GM20431 (cell line): ENCODE results near the gene FBH1.
"Not testable (repeated sequence)": the region's sequence is repeated elsewhere in the genome, so short reads cannot be mapped to it uniquely, and the experiment has no call there.

Source experiments
- in situ Hi-C: fragments of 300-500 bp; cut with MseI, MboI; formaldehyde crosslinking; loops from one replicate; pipeline ENCODE4 v1.15.0; 2020; ENCODE audit warnings: low sequenced_read_pairs; ENCODE audit not compliant: unreplicated experiment

Gene FBH1

DNA sequence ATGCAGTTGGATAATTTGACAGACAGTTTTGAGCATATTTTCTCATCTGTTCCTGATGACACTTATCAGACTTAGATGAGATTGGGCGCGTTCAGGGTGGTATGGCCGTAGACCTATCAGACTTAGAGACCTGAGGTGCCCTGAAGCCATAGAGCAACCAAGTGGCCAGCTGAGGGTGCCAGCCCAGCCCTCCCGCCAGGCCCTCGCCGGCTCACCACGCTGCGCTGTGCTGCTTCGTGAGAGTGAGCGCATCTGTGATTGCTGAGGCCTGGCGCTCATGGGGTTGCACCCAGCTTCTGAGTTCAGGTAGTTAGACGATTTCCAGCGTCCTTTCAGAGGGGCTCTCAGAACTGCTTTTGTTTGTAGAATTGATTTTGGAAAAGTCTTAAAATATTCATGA is 10.2 kb downstream of the FBH1 start:
- in situ Hi-C loops: no loop called here

DNA sequence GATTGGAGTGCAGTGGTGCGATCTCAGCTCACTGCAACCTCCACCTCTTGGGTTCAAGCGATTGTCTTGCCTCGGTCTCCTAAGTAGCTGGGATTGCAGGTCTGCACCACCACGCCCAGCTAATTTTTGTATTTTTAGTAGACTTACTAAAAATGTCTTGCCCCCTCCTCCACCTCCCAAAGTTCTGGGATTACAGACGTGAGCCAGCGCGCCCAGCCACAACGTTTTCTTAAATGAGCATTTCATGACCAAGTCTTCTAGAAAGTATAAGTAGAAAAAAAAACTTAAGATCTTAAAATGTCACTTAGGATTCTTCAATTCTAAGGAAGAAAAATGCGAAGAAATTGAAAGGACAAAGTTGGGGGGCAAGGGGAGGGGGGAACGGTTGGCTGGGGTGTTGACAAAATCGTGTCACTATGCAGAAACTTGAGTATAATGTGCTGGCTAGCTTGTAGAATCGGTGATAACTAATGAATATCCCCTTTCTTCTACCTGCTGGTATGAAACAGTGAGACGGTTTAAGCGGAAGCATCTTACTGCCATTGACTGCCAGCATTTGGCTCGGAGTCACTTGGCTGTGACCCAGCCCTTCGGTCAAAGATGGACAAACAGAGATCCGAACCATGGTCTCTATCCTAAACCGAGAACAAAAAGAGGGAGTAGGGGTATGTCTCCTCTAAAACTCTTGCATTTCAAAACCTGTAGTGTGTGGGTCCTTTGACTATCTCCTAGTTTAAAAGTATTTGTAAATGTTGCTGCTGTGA is 12.7 kb downstream of the FBH1 start:
- in situ Hi-C loops: no loop called here

DNA sequence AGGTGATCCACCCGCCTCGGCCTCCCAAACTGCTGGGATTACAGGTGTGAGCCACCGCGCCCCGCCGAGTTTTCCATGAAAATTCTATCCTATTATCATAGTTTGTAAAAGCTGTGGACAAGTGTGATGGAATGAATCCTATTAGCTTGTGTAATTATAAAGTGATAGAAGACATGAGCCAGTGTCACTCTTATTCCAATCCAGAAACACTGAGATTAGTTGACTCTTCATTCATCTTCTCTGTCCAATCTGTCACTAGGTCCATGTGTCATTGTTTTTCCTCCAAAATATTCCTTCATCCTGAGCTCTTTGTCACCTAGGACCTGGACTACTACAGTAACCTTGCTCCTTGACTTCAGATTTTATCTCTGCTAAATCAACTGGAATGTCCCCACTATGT is 13.5 kb downstream of the FBH1 start:
- in situ Hi-C loops: no loop called here

DNA sequence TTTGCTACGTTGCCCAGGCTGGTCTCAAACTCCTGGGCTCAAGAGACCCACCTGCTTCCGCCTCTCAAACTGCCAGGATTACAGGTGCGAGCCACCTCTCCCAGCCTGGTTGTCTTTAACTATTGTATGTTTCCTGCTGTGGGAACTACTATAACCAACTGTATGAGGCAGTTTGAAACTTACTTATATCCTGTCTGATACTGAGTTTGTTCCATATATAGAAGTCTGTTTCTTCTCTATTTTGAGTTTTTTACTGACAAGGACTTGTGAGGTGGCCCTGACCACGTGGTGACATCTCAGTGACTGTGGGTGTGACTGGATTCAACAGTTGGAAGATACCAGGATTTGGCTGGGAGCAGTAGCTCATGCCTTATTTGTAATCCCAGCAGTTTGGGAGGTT is 14.2 kb downstream of the FBH1 start:
- in situ Hi-C loops: no loop called here

DNA sequence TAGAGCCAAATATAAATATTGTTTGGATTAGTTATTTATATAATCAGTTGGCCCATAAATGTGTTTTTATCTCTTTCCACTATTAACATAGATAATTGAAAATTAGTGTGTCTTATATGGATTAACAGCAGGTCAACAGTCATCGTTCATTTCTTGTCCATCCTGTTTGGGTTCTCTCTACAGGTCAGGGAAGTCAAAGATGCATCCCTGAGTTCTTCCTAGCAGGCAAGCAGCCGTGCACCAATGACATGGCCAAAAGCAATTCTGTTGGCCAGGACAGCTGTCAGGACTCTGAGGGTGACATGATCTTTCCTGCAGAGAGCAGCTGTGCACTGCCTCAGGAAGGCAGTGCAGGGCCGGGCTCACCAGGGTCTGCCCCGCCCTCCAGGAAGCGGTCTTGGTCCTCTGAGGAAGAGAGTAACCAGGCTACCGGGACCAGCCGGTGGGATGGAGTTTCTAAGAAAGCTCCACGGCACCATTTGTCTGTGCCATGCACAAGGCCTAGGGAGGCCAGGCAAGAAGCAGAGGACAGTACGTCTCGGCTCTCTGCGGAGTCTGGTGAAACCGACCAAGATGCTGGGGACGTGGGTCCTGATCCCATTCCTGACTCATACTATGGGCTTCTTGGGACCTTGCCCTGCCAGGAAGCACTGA is 15.9 kb downstream of the FBH1 start:
- in situ Hi-C loops: no loop called here

DNA sequence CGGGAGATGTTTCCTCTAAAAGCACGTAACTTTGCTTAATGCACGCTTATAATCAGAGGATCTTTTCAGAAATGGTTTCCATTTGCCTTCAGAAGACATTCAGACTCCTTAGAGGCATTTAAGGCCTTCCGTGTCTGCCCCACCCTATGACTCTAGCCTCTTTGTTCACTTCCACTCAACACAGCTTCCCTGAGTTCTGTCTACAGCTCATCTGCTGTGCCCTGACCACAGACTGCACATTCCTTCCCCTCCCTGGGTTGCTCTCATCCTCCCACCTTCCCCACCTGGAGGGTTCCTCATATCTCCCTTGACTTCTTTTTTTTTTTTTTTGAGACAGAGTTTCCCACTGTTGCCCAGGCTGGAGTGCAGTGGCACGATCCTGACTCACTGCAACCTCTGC is 16.6 kb downstream of the FBH1 start:
- in situ Hi-C loops: no loop called here

DNA sequence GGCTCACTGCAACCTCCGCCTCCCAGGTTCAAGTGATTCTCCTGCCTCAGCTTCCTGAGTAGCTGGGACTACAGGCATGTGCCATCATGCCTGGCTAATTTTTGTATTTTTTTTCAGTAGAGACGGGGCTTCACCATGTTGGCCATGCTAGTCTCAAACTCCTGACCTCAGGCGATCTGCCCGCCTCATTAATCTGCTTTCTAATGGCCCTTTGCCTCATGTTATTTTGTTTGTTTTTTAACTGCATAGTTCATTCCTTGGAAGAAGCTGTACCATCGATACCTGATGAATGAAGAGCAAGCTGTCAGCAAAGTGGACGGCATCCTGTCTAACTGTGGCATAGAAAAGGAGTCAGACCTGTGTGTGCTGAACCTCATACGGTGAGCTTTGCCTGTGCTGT is 18.6 kb downstream of the FBH1 start:
- in situ Hi-C loops: not testable (repeated sequence)

DNA sequence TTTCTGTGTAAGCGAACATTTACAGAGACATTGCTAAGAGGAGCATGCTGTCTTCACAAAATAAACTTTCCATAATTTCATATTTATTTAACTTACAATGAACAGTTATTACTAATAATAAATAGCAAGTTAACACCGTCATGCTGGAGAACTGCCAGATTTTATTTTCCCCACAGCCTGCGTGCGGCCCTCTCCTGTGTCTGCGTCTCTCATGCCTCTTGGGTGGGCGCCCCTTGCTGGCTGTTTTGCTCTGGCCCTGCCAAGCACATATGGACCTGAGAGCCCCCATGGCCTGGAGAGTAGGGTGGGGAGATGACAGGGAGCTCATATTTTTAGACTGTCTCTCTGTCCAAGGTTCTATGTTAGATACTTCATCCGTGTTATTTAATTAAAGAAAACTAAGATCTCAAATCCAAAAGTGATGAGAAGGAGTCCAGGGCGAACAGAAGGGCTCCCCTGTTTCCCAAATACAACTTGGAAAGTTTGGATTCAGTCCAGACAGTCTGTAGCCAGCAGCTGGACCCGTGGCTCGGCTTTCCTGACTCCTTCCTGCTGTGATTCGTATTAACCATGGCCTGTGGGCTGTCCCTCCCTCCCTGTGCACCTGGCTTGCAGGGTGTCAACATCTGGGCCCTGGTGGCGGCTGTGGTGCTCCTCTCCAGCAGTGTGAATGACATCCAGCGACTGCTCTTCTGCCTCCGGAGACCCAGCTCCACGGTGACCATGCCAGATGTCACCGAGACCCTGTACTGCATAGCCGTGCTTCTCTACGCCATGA is 20.5 kb downstream of the FBH1 start:
- in situ Hi-C loops: no loop called here

DNA sequence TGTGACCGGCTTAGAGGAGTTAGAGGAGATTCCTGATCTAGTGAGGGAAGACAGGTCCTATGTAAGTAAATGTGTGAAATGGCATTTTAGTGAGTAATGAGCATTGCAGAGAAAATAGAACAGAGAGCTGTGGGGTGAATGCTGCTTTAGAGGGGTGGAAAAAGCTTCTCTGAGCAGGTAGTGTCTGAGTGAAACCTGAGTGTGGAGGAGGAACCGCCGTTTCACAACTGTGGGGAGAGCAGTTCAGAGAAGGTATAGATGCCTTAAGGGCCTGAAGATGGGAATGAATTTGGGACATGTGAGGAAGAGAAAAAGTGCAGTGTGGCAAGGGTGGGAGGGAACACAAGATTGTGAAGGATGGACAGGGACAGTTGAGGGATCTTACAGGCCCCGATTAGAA is 21.6 kb downstream of the FBH1 start:
- in situ Hi-C loops: no loop called here

DNA sequence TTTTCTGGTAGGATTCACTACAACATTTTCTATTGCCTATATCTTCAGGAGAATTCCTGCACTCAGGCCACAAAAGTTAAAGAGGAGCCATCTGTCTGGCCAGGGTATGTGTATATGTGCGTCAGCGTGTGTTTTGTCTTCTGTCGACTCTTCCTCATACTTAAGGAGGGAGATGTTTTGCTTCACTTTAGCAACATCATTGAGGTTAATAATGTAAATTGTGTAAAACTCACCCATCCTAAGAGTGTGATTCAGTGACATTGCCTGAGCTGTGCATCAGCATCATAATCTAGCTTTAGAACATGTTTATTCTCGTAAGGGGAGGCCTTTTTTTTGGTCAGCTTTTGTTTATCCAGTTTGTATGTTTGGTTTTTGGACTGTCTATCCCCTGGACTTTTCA is 23.7 kb downstream of the FBH1 start:
- in situ Hi-C loops: no loop called here

DNA sequence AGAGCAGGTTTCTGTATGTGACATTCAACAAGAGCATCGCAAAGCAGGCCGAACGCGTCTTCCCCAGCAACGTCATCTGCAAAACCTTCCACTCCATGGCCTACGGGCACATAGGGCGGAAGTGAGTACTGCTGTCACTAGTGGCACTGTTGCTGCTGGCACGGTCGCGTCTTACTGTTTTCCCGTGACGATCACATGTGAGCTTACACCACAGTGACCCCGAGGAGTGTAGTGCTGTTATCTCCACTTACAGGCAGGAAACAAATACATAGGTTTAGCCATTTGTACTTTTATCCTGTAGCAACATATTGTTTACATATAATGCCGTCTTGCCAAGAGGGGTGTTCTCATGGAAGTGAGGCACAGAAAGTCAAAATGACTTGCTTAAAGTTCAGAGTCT is 25.4 kb downstream of the FBH1 start:
- in situ Hi-C loops: no loop called here

DNA sequence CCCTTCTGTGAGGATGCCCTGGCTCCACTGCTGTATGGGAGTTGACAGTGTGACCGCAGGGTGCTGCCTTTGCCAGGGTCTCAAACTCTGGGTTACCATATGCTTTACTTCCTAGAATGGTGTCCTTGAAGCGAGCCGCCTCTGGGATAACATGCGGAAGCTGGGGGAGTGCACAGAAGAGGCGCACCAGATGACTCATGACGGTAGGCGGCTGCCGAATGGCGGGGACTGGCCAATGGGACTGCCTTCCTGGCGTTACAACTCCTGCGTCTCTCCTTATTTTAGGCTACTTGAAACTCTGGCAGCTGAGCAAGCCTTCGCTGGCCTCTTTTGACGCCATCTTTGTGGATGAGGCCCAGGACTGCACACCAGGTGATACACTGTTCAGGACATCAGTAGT is 27.3 kb downstream of the FBH1 start:
- in situ Hi-C loops: no loop called here

DNA sequence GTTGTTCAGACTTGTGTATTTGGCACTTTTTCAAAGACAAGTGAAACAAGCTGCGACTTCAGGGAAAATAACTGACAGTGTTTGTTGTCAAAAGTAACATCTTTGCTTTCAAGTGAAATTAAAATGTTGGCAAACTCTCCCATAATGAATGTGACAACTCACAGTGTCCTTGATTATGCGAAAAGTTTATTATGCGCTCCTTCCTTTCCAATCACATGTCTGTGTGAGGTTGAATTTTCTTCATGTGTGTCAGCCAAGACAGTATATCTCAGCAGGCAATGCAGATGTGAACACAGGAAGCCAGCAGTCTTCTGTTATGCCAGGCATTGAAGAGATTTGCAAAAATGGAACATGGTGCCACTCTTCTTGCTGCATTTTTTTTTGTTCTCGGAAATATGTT is 28.7 kb downstream of the FBH1 start:
- in situ Hi-C loops: no loop called here

DNA sequence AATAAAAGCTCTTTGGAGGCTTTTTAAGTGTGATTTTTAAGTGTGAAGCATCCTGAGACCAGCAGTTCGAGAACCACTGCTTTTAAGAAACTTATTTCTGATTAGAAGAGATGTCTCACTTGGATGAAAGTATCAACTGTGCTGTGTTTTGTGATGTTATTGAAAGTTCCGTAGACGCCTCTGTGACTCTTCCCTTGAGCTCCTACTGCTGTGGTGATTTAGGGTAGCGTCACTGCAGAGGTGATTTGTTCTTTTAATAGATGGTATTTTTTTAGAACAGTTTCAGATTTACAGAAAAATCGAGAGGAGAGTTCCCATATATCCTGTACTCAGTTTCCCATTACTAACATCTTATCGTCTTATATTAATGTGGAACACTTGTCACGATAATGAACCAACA is 29.5 kb downstream of the FBH1 start:
- in situ Hi-C loops: no loop called here

DNA sequence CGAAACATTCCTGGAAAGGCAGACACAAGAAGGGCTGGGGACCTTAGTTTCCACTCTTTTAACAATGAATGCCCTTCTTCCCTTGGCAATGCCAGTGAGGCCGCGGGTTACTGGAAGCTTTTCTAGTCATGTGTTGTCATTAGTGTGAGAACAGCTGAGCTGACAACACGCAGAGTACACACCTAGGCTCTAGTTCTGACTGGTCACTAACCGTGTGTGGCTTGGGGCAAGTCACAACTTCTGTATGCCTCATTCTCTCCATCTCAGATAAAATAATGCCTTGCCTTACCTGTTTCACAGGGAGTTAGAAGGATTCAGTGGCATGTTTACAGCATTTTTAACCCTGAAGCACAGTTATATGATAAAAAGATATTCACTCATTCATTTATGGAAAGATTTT is 31.7 kb downstream of the FBH1 start:
- in situ Hi-C loops: no loop called here

DNA sequence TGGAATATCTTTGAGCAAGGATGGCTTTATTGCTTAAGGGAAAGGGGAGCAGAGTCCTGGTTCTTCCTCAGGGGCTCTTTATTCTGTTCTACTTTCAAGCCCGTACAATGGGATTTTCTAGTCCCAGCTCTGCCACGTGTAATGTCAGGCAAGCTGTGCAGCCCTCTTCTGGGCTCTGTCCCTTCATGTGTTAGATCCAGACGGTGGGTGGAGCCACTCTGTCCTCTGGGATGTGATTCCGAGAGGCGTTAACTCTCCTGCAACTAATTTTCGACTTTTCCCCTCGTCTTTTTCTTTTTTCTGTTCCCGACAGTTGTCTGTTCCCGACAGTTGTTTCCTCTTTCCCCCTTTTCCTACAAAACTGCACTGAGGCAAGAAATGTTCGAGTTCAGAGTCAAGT is 34.8 kb downstream of the FBH1 start:
- in situ Hi-C loops: no loop called here

DNA sequence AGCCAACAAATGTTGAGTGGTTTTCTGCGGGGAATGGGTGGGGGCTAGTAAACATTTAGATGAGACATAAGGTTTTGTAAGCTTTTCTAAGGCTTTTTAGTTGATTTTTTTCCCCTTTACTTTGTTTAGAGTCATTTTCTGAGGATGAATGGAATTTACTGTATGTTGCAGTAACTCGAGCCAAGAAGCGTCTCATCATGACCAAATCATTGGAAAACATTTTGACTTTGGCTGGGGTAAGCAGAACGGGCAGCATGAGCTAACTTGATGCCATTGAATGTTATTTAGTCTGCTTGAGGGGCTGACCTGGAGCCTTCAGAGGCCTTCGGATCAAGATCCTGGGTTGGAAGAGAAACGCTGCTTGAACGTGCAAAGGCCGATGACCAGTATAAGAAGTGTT is 37.3 kb downstream of the FBH1 start:
- in situ Hi-C loops: no loop called here

DNA sequence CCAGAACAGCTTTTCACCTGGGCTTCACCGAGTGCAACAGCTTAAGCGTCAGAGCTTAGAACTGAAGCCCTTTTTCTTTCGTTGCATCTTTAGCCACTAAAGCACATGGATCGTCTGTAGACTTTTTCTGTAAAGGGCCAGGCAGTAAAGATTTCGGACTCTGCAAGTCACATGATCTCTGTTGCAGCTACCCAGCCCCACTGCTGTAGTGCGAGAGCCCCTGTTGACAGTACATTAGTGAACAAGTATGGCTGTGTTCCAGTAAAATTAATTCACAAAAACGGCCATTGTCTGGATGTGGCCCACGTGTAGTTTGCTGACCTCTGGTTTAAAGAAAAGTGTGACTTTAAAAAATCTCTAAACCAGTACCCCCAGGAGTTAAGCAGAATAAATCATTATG is 39.4 kb downstream of the FBH1 start:
- in situ Hi-C loops: no loop called here

DNA sequence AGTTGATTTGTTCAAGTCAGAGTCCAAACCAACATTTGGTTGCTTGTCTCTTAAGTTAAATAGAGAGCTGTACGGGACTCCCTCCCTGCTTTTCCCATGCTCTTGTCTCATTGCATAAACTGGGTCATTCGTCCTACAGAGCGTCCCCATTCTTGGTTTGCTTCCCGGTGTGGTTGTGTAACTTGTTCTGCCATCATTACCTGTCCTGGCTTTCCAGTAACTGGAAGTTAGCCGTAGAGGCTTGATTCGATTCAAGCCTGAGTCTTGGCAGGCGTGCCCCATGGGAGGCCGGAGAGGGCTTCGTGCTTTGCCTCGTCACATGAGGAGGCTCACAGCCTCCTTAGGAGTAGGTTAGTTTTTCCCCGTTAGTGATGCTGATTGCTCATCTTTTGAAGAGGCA is 40.2 kb downstream of the FBH1 start:
- in situ Hi-C loops: no loop called here

DNA sequence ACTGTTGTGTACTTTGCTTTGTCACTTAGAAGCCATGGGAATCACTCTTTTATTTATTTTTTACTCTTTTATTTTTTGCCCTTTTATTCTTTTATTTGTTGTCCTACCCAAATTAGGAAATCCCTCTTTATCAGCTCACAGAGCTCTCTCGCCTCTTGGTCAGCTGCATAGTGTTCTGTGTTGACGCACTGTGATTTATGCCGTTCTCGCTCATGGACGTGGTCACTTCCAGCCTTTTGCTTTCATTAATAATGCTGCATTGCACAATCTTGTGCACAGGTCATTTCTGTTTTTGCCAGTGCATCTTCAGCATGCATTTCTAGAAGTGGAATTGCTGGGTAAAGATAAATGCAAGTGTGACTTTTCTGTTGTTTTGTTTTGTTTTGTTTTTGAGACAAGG is 42.3 kb downstream of the FBH1 start:
- in situ Hi-C loops: no loop called here

DNA sequence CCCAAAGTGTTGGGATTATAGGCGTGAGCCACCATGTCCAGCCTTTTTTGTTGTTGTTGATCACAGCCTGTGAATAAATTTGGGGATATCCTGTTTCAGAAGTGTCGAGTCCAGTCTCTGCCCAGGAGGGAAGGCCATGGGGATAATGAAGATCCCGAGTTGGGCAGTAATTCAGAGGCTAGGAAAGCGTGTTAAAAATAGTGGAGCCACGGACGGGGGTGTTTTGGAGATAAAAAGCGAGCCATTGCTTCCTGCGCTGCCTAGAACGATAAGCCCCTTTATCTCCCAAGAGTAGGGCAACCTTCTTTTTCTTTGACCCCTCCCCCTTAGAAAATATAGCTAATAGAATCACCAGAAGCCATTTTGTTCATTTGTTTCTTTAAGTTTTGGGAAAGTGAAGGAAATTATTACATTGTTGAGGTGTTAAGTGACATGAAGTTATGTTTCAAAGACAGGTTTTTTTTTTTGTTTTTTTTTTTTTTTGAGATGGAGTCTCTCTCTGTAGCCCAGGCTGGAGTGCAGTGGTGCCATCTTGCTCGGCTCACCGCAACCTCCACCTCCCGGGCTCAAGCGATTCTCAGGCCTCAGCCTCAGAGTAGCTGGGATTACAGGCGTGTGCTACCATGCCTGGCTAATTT is 44.0 kb downstream of the FBH1 start:
- in situ Hi-C loops: no loop called here
